Thoracic aorta (tissue), 2 donors: ENCODE data around the gene GUCY2D. TPM values are rescaled to one million over a fixed set of nuclear protein-coding genes. Genes with fewer than 3 reads are reported as not detected.
A peak's percentile ranks its signal among the peaks of the same experiment; 100 is the strongest.

ENCODE experiments used
- ATAC-seq: fragments of 150-250 bp; one replicate; pipeline ENCODE4 v1.8.0; 2017; ENCODE audit warnings: low read depth; ENCODE audit not compliant: insufficient number of reproducible peaks, low FRiP score
- DNase-seq: peaks from one replicate; pipeline ENCODE4 v3.0.0-alpha.2; 2020; ENCODE audit warnings: low spot score
- H3K27ac ChIP-seq, 2 donors: fragments of 200-600 bp; sonication (generic); 1 replicate in 1 of 2; 2 replicates in 1 of 2; pipeline ENCODE4 v1.5.1; 2016; ENCODE audit warnings: mild to moderate bottlenecking in 2 of 2, moderate library complexity in 2 of 2
- H3K27me3 ChIP-seq: fragments of 200-600 bp; sonication (generic); replicated peaks from 2 replicates; pipeline ENCODE4 v1.6.0; 2016; ENCODE audit warnings: mild to moderate bottlenecking; ENCODE audit not compliant: insufficient read depth
- H3K36me3 ChIP-seq: fragments of 200-600 bp; sonication (generic); one replicate; pipeline ENCODE4 v1.5.1; 2016
- H3K4me1 ChIP-seq, 2 donors: fragments of 200-600 bp; sonication (generic); 1 replicate in 1 of 2; 2 replicates in 1 of 2; pipeline versions ENCODE4 v1.5.1 to v1.6.0; 2016; ENCODE audit warnings: low read depth in 2 of 2, mild to moderate bottlenecking in 1 of 2; ENCODE audit not compliant: control insufficient read depth in 1 of 2
- H3K4me3 ChIP-seq: fragments of 200-600 bp; sonication (generic); 2 replicates; pipeline ENCODE4 v1.5.1; 2016; ENCODE audit warnings: mild to moderate bottlenecking
- H3K9me3 ChIP-seq: fragments of 200-600 bp; sonication (generic); 2 replicates; pipeline ENCODE4 v1.5.1; 2016
- CTCF ChIP-seq: fragments of 200-600 bp; sonication (generic); IDR thresholded peaks from one replicate; pipeline ENCODE4 v1.5.1; 2019; ENCODE audit warnings: antibody characterized with exemption
- total RNA-seq, 2 donors: library from RNA; depleted of rRNA; stranded (reverse); fragments of >200 nt; gene quantifications; one replicate each; pipeline versions ENCODE4 v1.1.0 to v1.2.3, GENCODE V29; 2016

Gene GUCY2D
- total RNA-seq, 2 donors from 2014 or later = not detected

GRCh38 chr17:8002721-8003593 is 542 bp downstream of the GUCY2D start:
- peak overlapping the region; percentile 53 for H3K4me3 ChIP-seq
- DNase-seq (no peak), ATAC-seq (no peak)
- H3K36me3 ChIP-seq = no peaks in the 10 kb centered on the region
- TF ChIP-seq CTCF = no peak
- H3K27me3 ChIP-seq = peaks cover 6% of the 10 kb centered on the region
- H3K27ac ChIP-seq = no peak overlapping the region
- H3K9me3 ChIP-seq = no peaks in the 10 kb centered on the region
- H3K4me1 ChIP-seq = peaks cover 8 to 17% of the 10 kb centered on the region in 2 donors

- Histone ChIP-seq H3K27me3 (peaks cover 6% of the 10 kb centered on the region), H3K27ac (no peak overlapping the region), H3K4me1 (peaks cover 8 to 17% of the 10 kb centered on the region in 2 donors), H3K9me3 (no peaks in the 10 kb centered on the region), H3K36me3 (no peaks in the 10 kb centered on the region), H3K4me3 (peak overlapping the region; percentile 53)
- no peak for TF ChIP-seq CTCF
- DNase-seq (no peak), ATAC-seq (no peak)
These were observed 1.3 kb downstream of the GUCY2D start for GRCh38 chr17:8003594-8004181.

GRCh38 chr17:8004899-8005298 is 2.5 kb downstream of the GUCY2D start:
- Histone ChIP-seq H3K4me3 (no peak overlapping the region), H3K4me1 (peaks cover 8 to 17% of the 10 kb centered on the region in 2 donors), H3K27me3 (peaks cover 6% of the 10 kb centered on the region), H3K9me3 (no peaks in the 10 kb centered on the region), H3K27ac (no peak overlapping the region), H3K36me3 (no peaks in the 10 kb centered on the region)
- DNase-seq = no peak
- ATAC-seq = no peak
- no peak for TF ChIP-seq CTCF

- Histone ChIP-seq H3K27ac (no peak overlapping the region), H3K36me3 (no peaks in the 10 kb centered on the region), H3K9me3 (no peaks in the 10 kb centered on the region), H3K27me3 (peaks cover 6% of the 10 kb centered on the region), H3K4me1 (peaks cover 8 to 17% of the 10 kb centered on the region in 2 donors), H3K4me3 (no peak overlapping the region)
- no peak for DNase-seq
- ATAC-seq = no peak
- no peak for TF ChIP-seq CTCF
These were observed 2.9 kb downstream of the GUCY2D start for GRCh38 chr17:8005357-8005756.

GRCh38 chr17:8005967-8006730 is 3.7 kb downstream of the GUCY2D start:
- TF ChIP-seq CTCF = no peak
- peaks cover under 1% of the 10 kb centered on the region for H3K27me3 ChIP-seq
- H3K27ac ChIP-seq = no peak overlapping the region
- no peaks in the 10 kb centered on the region for H3K9me3 ChIP-seq
- ATAC-seq = no peak
- no peaks in the 10 kb centered on the region for H3K36me3 ChIP-seq
- no peak overlapping the region for H3K4me3 ChIP-seq
- peaks cover 8 to 17% of the 10 kb centered on the region in 2 donors for H3K4me1 ChIP-seq
- DNase-seq = no peak
